Pancreas (tissue), 10 donors: ENCODE results near the gene ARL9. TPM values are rescaled to one million over a fixed set of nuclear protein-coding genes. Genes with fewer than 3 reads are reported as not detected.
"Not testable (repeated sequence)": the region's sequence is repeated elsewhere in the genome, so short reads cannot be mapped to it uniquely, and the experiment has no call there.

Source experiments
- ATAC-seq, 4 donors: fragments of 200-7000 bp; cut with Tn5 transposase; one replicate each; pipeline versions ENCODE4 v1.8.0 to v1.9.1; 2020; ENCODE audit warnings: mild to moderate bottlenecking in 4 of 4, moderate library complexity in 4 of 4
- DNase-seq, 6 donors: peaks; one replicate each; pipeline ENCODE4 v3.0.0-alpha.2; 2020
- FAIRE-seq: peaks from 2 replicates; lab custom pipeline; 2012; peaks lifted over from hg19 to GRCh38; lab: Jason Lieb, UNC
- H3K27ac ChIP-seq, 4 donors: fragments of 200-600 bp; sonication (generic); 1 replicate in 3 of 4; 2 replicates in 1 of 4; pipeline versions ENCODE4 v1.5.0 to v1.8.0; 2020
- H3K27me3 ChIP-seq, 4 donors: fragments of 200-600 bp; one replicate each; pipeline ENCODE4 v1.8.0; 2021
- H3K36me3 ChIP-seq, 3 donors: fragments of 200-600 bp; sonication (generic) in 1 of 3; one replicate each; pipeline versions ENCODE4 v1.5.0 to v1.8.0; 2020 to 2021
- H3K4me1 ChIP-seq, 3 donors: fragments of 200-600 bp; one replicate each; pipeline ENCODE4 v1.8.0; 2021
- H3K4me3 ChIP-seq, 4 donors: fragments of 200-600 bp; sonication (generic) in 2 of 4; one replicate each; pipeline versions ENCODE4 v1.5.0 to v1.8.0; 2020 to 2021
- H3K9me3 ChIP-seq, 4 donors: fragments of 200-600 bp; one replicate each; pipeline ENCODE4 v1.8.0; 2021
- CTCF ChIP-seq, 4 donors: fragments of 200-600 bp; sonication (generic) in 3 of 4; IDR thresholded peaks; one replicate each; pipeline versions ENCODE4 v1.5.0 to v1.8.0; 2021; ENCODE audit warnings: antibody characterized with exemption in 4 of 4
- WGBS, 2 donors: extraction: QIAGEN DNeasy Blood & Tissue Kit; methylation state at CpG; one replicate each; pipeline ENCODE4 v1.1.7; 2013; 5-methylcytosine and 5-hydroxymethylcytosine counted together
- intact Hi-C, 3 donors: fragments of 100-400 bp; cut with DNase I; formaldehyde crosslinking; loops; one replicate each; pipeline versions ENCODE4 v1.11.1 to v1.14.2; 2022
- polyA plus RNA-seq, 2 donors: library from polyadenylated mRNA; stranded (reverse); fragments of 200-250 nt; gene quantifications; one replicate each; pipeline ENCODE4 v1.2.3, GENCODE V29; 2013
- total RNA-seq, 6 donors: library from RNA; stranded (reverse); fragmentation: NEBNext Ultra II Directional in 4 of 6; extraction: Animal tissue kit (Norgen Biotek cat#: 25700) in 4 of 6; gene quantifications; one replicate each; pipeline versions ENCODE4 v1.2.1 to v1.2.4, GENCODE V29; 2021 to 2023
- donor health status: healthy with polysubstance abuse.
- donor health status: DM: no; HTN: no; CAD: no; lungs with moderate emphysema.
- donor health status: DM: no; HTN: no; CAD: no.
- donor health status: control.
- donor health status: control.
- donor health status: Bipolar disorder and iron deficiency.
- donor health status: DM: yes; HTN: yes; CAD: no.
- donor health status: DM: no; HTN: no; CAD: no.
- donor health status: DM: no; HTN: no; CAD: no.
- donor health status: DM: yes; HTN: yes; CAD: no.

Gene ARL9
- total and polyA plus RNA-seq, 8 donors = 0.08 to 0.31 (median 0.24) TPM; not detected in 3

- intact Hi-C loops = no loop called here
- H3K36me3 ChIP-seq = peaks cover 0 to 9% (median 0%) of the 10 kb centered on the region in 3 donors
- H3K27me3 ChIP-seq = no peaks in the 10 kb centered on the region
- DNase-seq (no peak), FAIRE-seq (no peak), ATAC-seq (no peak)
- peaks cover 11 to 28% (median 21%) of the 10 kb centered on the region in 3 donors for H3K4me1 ChIP-seq
- 54 to 62% methylated on average over 10 of the region's 10 CpGs for WGBS, 2 donors
- H3K9me3 ChIP-seq = no peaks in the 10 kb centered on the region
- TF ChIP-seq CTCF (IDR thresholded peaks at IDR 0.05) = no peak
- peak overlapping the region in 2 of 4 donors; percentile 89 to 93 for H3K4me3 ChIP-seq
- H3K27ac ChIP-seq = no peak overlapping the region
Measured at GRCh38 chr4:56465599-56466295, 39.8 kb upstream of the ARL9 start.

- DNase-seq, FAIRE-seq, intact Hi-C loops, H3K9me3 ChIP-seq, H3K27me3 ChIP-seq: not testable (repeated sequence)
- H3K36me3 ChIP-seq = peaks cover 0 to 14% (median 0%) of the 10 kb centered on the region in 3 donors
- H3K4me1 ChIP-seq = peaks cover 11 to 28% (median 21%) of the 10 kb centered on the region in 3 donors
- ATAC-seq = peak; percentile 3 to 47 (median 21)
- 9 to 15% methylated on average over 7 to 8 of the region's 8 CpGs for WGBS, 2 donors
- H3K4me3 ChIP-seq = peak overlapping the region in 3 of 4 donors; percentile 89 to 93 (median 90)
- peak overlapping the region in 1 of 4 donors; percentile 91 for H3K27ac ChIP-seq
Measured at GRCh38 chr4:56466296-56466761, 39.3 kb upstream of the ARL9 start.

- DNase-seq (no peak), ATAC-seq (peak in 1 of 4 donors; percentile 7), FAIRE-seq (no peak)
- H3K36me3 ChIP-seq = peaks cover 0 to 14% (median 4%) of the 10 kb centered on the region in 3 donors
- peak overlapping the region; percentile 89 to 98 (median 92) for H3K4me3 ChIP-seq
- peak overlapping the region; percentile 86 to 91 (median 89) for H3K27ac ChIP-seq
- intact Hi-C loops = no loop called here
- peaks cover 11 to 28% (median 21%) of the 10 kb centered on the region in 3 donors for H3K4me1 ChIP-seq
- no peak for TF ChIP-seq CTCF (IDR thresholded peaks at IDR 0.05)
- 0% methylated on average over 8 of the region's 8 CpGs for WGBS, 2 donors
- no peaks in the 10 kb centered on the region for H3K27me3 ChIP-seq
- no peaks in the 10 kb centered on the region for H3K9me3 ChIP-seq
Measured at GRCh38 chr4:56466910-56467283, 38.7 kb upstream of the ARL9 start.

GRCh38 chr4:56467284-56468096 lies 38.1 kb upstream of the ARL9 start, which contains the start of gene SRP72:
TSS of gene SRP72 (plus strand) at chr4:56467617. CDS start at chr4:56467636, 19 bp downstream.
- FAIRE-seq (peak; percentile 41), DNase-seq (peak; percentile 82 to 93 (median 86)), ATAC-seq (peak; percentile 98)
- WGBS, 2 donors = 0% methylated on average over 60 to 62 of the region's 62 CpGs
- no peak for TF ChIP-seq CTCF (IDR thresholded peaks at IDR 0.05)
- Histone ChIP-seq H3K4me1 (peaks cover 11 to 28% (median 21%) of the 10 kb centered on the region in 3 donors), H3K27me3 (no peaks in the 10 kb centered on the region), H3K36me3 (peaks cover 0 to 20% (median 5%) of the 10 kb centered on the region in 3 donors), H3K4me3 (peak within 1 kb of the TSS; percentile 89 to 98 (median 92)), H3K9me3 (no peaks in the 10 kb centered on the region), H3K27ac (peak within 1 kb of the TSS; percentile 86 to 91 (median 89))
- intact Hi-C loops = no loop called here

- 1% methylated on average over 10 of the region's 10 CpGs for WGBS, 2 donors
- DNase-seq (peak in 3 of 6 donors; percentile 21 to 50 (median 46)), FAIRE-seq (no peak), ATAC-seq (peak; percentile 74 to 85 (median 82))
- Histone ChIP-seq H3K36me3 (peaks cover 0 to 25% (median 5%) of the 10 kb centered on the region in 3 donors), H3K4me1 (peaks cover 11 to 28% (median 21%) of the 10 kb centered on the region in 3 donors), H3K27ac (peak overlapping the region; percentile 86 to 91 (median 89)), H3K9me3 (no peaks in the 10 kb centered on the region), H3K4me3 (peak overlapping the region; percentile 89 to 98 (median 92)), H3K27me3 (no peaks in the 10 kb centered on the region)
- no peak for TF ChIP-seq CTCF (IDR thresholded peaks at IDR 0.05)
- intact Hi-C loops = no loop called here
Measured at GRCh38 chr4:56468097-56468422, 37.5 kb upstream of the ARL9 start.
